Suprapubic skin (tissue), 4 donors: ENCODE measurements around the gene ZNF681. TPM values are rescaled to one million over a fixed set of nuclear protein-coding genes. Genes with fewer than 3 reads are reported as not detected.
"Not testable (repeated sequence)": the region's sequence is repeated elsewhere in the genome, so short reads cannot be mapped to it uniquely, and the experiment has no call there.

Experiments used
- DNase-seq, 2 donors: peaks; one replicate each; pipeline ENCODE4 v3.0.0-alpha.2; 2019; ENCODE audit warnings: low spot score in 2 of 2
- H3K27ac ChIP-seq: fragments of 200-600 bp; sonication (generic); one replicate; pipeline ENCODE4 v1.5.1; 2019
- H3K27me3 ChIP-seq: fragments of 200-600 bp; sonication (generic); one replicate; pipeline ENCODE4 v1.5.1; 2019
- H3K36me3 ChIP-seq: fragments of 200-600 bp; sonication (generic); one replicate; pipeline ENCODE4 v1.5.1; 2019
- H3K4me1 ChIP-seq: fragments of 200-600 bp; sonication (generic); one replicate; pipeline ENCODE4 v1.5.1; 2019
- H3K4me3 ChIP-seq: fragments of 200-600 bp; sonication (generic); one replicate; pipeline ENCODE4 v1.5.1; 2019; ENCODE audit warnings: mild to moderate bottlenecking
- H3K9me3 ChIP-seq: fragments of 200-600 bp; sonication (generic); one replicate; pipeline ENCODE4 v1.5.1; 2019
- EP300 ChIP-seq: sonication (generic); formaldehyde crosslinking; IDR thresholded peaks from one replicate; pipeline ENCODE4 v1.6.1; 2017; ENCODE audit warnings: antibody characterized with exemption
- POLR2A ChIP-seq, 2 donors: fragments of 450-650 bp; IDR thresholded peaks; one replicate each; pipeline ENCODE4 v1.6.1; 2017; ENCODE audit warnings: antibody characterized with exemption in 2 of 2, mild to moderate bottlenecking in 2 of 2, moderate library complexity in 2 of 2
- POLR2AphosphoS5 ChIP-seq, 3 donors: sonication (generic); formaldehyde crosslinking; IDR thresholded peaks; one replicate each; pipeline ENCODE4 v1.6.1; 2017; ENCODE audit warnings: antibody characterized with exemption in 3 of 3
- WGBS: methylation state at CpG from one replicate; pipeline ENCODE4 v1.1.5; 2018; 5-methylcytosine and 5-hydroxymethylcytosine counted together
- total RNA-seq, 4 donors: library from RNA; depleted of rRNA; stranded (reverse); fragments of >200 nt; gene quantifications; one replicate each; pipeline ENCODE4 v1.1.0, GENCODE V29; 2016
- TF ChIP-seq, protein P1 (sequence below), 2 donors: fragments of 200-600 bp in 1 of 2; fragments of 450-650 bp in 1 of 2; sonication (generic) in 1 of 2; IDR thresholded peaks; one replicate each; pipeline ENCODE4 v1.5.1; 2016 to 2019; ENCODE audit warnings: antibody characterized with exemption in 2 of 2, mild to moderate bottlenecking in 1 of 2, moderate library complexity in 1 of 2

The ZNF681 gene
- total RNA-seq, 4 donors from 2014 or later = 2.5 to 5.9 (median 2.7) TPM

DNA sequence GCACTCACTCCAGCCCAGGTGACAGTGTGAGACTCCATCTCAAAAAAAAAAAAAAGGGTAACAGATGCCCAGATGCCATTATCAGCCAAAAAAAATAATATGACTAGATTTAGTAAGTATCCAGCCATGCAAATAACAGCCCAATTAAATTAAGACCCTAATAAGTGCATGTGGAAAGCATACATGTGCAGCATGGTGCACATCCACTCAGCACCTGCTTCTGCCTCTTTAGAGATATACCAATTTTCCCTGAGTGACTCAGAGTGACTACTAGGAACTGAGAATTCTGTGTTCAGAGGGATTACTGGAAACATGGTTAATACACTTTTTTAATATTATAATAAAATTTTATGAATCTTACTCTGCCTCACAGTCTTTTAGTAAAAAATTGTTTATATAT lies 41.9 kb downstream of the ZNF681 start:
- Histone ChIP-seq H3K27ac (no peak overlapping the region), H3K4me3 (no peak overlapping the region), H3K9me3 (no peaks in the 10 kb centered on the region), H3K27me3 (no peaks in the 10 kb centered on the region), H3K36me3 (no peaks in the 10 kb centered on the region), H3K4me1 (no peaks in the 10 kb centered on the region)
- TF ChIP-seq, protein P1, sequence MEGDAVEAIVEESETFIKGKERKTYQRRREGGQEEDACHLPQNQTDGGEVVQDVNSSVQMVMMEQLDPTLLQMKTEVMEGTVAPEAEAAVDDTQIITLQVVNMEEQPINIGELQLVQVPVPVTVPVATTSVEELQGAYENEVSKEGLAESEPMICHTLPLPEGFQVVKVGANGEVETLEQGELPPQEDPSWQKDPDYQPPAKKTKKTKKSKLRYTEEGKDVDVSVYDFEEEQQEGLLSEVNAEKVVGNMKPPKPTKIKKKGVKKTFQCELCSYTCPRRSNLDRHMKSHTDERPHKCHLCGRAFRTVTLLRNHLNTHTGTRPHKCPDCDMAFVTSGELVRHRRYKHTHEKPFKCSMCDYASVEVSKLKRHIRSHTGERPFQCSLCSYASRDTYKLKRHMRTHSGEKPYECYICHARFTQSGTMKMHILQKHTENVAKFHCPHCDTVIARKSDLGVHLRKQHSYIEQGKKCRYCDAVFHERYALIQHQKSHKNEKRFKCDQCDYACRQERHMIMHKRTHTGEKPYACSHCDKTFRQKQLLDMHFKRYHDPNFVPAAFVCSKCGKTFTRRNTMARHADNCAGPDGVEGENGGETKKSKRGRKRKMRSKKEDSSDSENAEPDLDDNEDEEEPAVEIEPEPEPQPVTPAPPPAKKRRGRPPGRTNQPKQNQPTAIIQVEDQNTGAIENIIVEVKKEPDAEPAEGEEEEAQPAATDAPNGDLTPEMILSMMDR (IDR thresholded peaks at IDR 0.05) = no peak
- no peak for TF ChIP-seq POLR2A (IDR thresholded peaks at IDR 0.05)
- TF ChIP-seq EP300 = no peak
- no peak for TF ChIP-seq POLR2AphosphoS5 (IDR thresholded peaks at IDR 0.05)
- DNase-seq = no peak

DNA sequence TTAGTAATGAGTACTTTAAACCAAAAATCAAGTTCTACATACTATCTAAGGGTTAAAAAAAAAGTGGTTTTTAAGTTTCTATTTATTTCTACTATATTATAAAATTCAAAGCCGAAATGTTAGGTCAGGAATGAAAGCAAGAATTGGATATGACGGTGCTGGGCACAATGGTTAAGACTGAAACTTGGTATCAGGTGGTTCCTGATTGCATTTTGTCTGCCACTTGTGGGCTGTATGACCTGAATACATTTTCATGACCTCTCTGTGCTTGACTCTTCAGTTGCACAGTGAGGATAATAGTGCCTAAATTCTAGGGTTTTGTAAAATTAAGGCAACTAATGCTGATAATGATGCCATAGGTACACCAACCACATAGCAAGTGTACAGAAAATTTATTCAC lies 49.3 kb downstream of the ZNF681 start:
- Histone ChIP-seq H3K4me3 (no peak overlapping the region), H3K27me3 (no peaks in the 10 kb centered on the region), H3K9me3 (no peaks in the 10 kb centered on the region), H3K27ac (no peak overlapping the region), H3K36me3 (no peaks in the 10 kb centered on the region), H3K4me1 (no peaks in the 10 kb centered on the region)
- WGBS = 29% methylated on average over 2 of the region's 2 CpGs
- TF ChIP-seq EP300 = no peak
- TF ChIP-seq, protein P1 (IDR thresholded peaks at IDR 0.05) = no peak
- TF ChIP-seq POLR2AphosphoS5 (IDR thresholded peaks at IDR 0.05) = no peak
- TF ChIP-seq POLR2A (IDR thresholded peaks at IDR 0.05) = no peak
- DNase-seq = no peak

DNA sequence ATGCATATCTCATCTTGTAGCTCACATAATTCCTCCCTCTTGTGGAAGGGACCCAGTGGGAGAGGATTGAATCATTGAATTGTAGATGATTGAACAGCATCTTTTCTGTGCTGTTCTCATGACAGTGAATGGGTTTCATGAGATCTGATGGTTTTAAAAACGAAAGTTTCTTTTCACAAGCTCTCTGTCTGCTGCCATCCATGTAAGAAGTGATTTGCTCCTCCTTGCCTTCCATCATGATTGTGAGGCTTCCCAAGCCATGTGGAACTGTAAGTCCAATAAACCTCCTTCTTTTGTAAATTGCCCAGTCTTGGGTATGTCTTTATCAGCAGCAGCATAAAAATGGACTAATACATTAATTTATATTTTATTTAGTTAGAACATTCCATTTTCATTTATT lies 52.0 kb downstream of the ZNF681 start:
- no peaks in the 10 kb centered on the region for H3K4me1 ChIP-seq
- H3K27me3 ChIP-seq = no peaks in the 10 kb centered on the region
- 94% methylated on average over 1 of the region's 1 CpG for WGBS
- TF ChIP-seq POLR2A (IDR thresholded peaks at IDR 0.05) = no peak
- no peak for TF ChIP-seq POLR2AphosphoS5 (IDR thresholded peaks at IDR 0.05)
- TF ChIP-seq, protein P1 (IDR thresholded peaks at IDR 0.05) = no peak
- TF ChIP-seq EP300 = no peak
- H3K4me3 ChIP-seq = no peak overlapping the region
- no peak overlapping the region for H3K27ac ChIP-seq
- no peaks in the 10 kb centered on the region for H3K36me3 ChIP-seq
- H3K9me3 ChIP-seq = no peaks in the 10 kb centered on the region
- no peak for DNase-seq

DNA sequence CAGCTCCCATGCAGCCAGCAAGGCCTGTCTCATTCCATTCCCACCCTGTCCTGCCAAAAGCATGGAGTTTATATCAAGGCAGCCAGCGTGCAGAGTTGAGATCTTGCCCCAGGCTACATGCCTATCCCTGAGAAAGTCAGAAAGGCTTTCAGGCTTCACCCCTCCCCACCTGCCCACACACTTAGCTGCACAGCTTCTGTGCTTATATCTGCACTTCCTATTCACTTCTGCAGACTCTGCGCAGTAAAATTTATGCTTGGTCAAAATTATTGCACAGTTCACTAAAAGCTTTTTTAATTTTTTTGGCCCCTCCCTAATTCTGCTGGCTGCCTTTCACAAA lies 59.2 kb downstream of the ZNF681 start:
- peak overlapping the region; percentile 73 for H3K27ac ChIP-seq
- no peaks in the 10 kb centered on the region for H3K27me3 ChIP-seq
- peaks cover 13% of the 10 kb centered on the region for H3K4me1 ChIP-seq
- WGBS = 58% methylated on average over 2 of the region's 2 CpGs
- no peaks in the 10 kb centered on the region for H3K9me3 ChIP-seq
- peak overlapping the region; percentile 16 for H3K4me3 ChIP-seq
- no peaks in the 10 kb centered on the region for H3K36me3 ChIP-seq
- TF ChIP-seq POLR2A (IDR thresholded peaks at IDR 0.05) (no peak), EP300 (no peak), POLR2AphosphoS5 (IDR thresholded peaks at IDR 0.05) (no peak)
- TF ChIP-seq, protein P1 (IDR thresholded peaks at IDR 0.05) = no peak
- DNase-seq = no peak

DNA sequence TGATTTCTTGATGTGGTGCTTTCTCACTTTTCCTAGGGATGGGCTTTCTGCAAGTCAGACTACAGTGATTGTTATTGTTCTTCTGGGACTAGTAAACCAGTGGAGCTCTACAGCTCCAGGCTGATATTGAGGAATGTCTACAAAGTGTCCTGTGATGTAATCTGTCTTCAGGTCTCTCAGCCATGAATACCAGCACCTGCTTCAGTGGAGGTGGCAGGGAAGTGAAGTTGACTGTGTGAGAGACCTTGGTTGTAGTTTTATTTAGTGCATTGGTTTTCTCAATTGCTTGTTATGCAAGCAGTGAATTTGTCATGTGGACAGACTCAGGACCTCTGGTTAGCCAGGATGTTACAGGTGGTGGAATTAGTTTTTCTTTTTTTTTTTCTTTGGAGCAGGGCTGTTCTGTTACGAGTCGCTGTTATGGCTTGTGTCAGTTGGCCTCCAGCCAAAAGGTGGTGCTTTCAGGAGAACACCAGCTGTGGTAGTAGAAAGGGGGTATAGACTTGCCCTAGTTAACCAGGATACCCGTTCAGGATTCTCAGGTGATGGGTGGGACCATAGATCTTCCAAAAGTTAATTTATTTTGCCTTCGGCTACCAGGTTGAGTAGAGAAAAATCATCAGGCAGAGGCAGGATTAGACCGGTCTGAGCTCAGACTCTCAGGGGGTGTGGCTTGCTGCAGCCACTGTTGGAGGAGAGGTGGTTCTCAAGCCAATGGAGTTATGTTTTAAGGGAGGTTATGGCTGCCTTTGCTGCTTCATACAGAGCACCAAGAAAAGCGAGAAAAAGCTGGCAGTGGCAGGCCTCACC lies 59.8 kb downstream of the ZNF681 start:
- 44% methylated on average over 6 of the region's 6 CpGs for WGBS
- TF ChIP-seq EP300 (no peak), POLR2AphosphoS5 (IDR thresholded peaks at IDR 0.05) (no peak), POLR2A (IDR thresholded peaks at IDR 0.05) (no peak)
- TF ChIP-seq, protein P1 (IDR thresholded peaks at IDR 0.05) = no peak
- H3K36me3 ChIP-seq = no peaks in the 10 kb centered on the region
- peak overlapping the region; percentile 16 for H3K4me3 ChIP-seq
- peak overlapping the region; percentile 73 for H3K27ac ChIP-seq
- DNase-seq = no peak
- H3K27me3 ChIP-seq = no peaks in the 10 kb centered on the region
- H3K9me3 ChIP-seq = no peaks in the 10 kb centered on the region
- peaks cover 13% of the 10 kb centered on the region for H3K4me1 ChIP-seq

DNA sequence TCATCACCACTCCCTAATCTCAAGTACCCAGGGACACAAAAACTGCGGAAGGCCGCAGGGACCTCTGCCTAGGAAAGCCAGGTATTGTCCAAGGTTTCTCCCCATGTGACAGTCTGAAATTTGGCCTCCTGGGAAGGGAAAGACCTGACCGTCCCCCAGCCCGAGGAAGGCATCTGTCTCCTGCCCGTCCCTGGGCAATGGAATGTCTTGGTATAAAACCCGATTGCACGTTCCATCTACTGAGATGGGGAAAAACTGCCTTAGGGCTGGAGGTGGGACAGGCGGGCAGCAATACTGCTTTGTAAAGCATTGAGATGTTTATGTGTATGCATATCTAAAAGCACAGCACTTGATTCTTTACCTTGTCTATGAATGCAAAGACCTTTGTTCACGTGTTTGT lies 65.8 kb downstream of the ZNF681 start:
- not testable (repeated sequence) for H3K9me3 ChIP-seq, H3K4me3 ChIP-seq, H3K27ac ChIP-seq, DNase-seq, H3K27me3 ChIP-seq, H3K36me3 ChIP-seq, H3K4me1 ChIP-seq
- 76% methylated on average over 6 of the region's 9 CpGs for WGBS
